ENCODE measurements around the gene USP33. TPM values are rescaled to one million over a fixed set of nuclear protein-coding genes. Genes with fewer than 3 reads are reported as not detected.

The USP33 gene
- total and polyA plus RNA-seq, 10 of the 15 experiments (the other 5 are each of a cell fraction or from before 2014, with no cell fraction given), result 13.1 to 49.9 (median 32.2) TPM

GRCh38 chr1:77652970-77653516 is 106.6 kb downstream of the USP33 start:
- H2AFZ ChIP-seq (ENCODE audit: control insufficient read depth, low read depth, low read length), result no peak overlapping the region
- CTCF ChIA-PET, result no interaction called here
- H3K79me2 ChIP-seq (ENCODE audit: control insufficient read depth, insufficient read depth, low read length), result peaks cover 40% of the 10 kb centered on the region
- H3K36me3 ChIP-seq (ENCODE audit: control insufficient read depth in 2 of 2, insufficient read depth in 2 of 2, low read length in 1 of 2), result peaks cover 0 to 4% of the 10 kb centered on the region in 2 experiments; a peak in 2 of 4 replicates
- no peak overlapping the region for H3K4me2 ChIP-seq (ENCODE audit: control insufficient read depth, insufficient read depth)
- no peak for FAIRE-seq
- H3K9ac ChIP-seq (ENCODE audit: control insufficient read depth, insufficient read depth, low read length), result no peak overlapping the region
- in situ Hi-C loops (cut with MboI), result no loop called here
- SMC1A ChIA-PET (ENCODE audit: uncharacterized antibody, unreplicated experiment), result no interaction called here
- no peaks in the 10 kb centered on the region for H3K4me1 ChIP-seq (ENCODE audit: control insufficient read depth, insufficient read depth, low read length)
- no peaks in the 10 kb centered on the region for H3K27me3 ChIP-seq (replicated peaks in 1 of 2; ENCODE audit: control insufficient read depth in 2 of 2, insufficient read depth in 2 of 2, low read length in 1 of 2)
- RAD21 ChIA-PET (ENCODE audit: unreplicated experiment), result no interaction called here
- POLR2A ChIA-PET, result no interaction called here
- intact Hi-C loops (cut with micrococcal nuclease; ENCODE audit: unreplicated experiment), result no loop called here
- no peak for ATAC-seq
- no peak for DNase-seq (ENCODE audit: low read depth, low spot score)
- no peak overlapping the region for H3K4me3 ChIP-seq
- no TSS peak for BruUV-seq (replicated peaks)
- 97% methylated on average over 6 of the region's 6 CpGs for WGBS (ENCODE audit: insufficient coverage, insufficient replicate concordance, low lambda C conversion rate, missing lambda C conversion rate)
- peaks cover 6% of the 10 kb centered on the region; the same call in 1 of the 2 replicates for H4K20me1 ChIP-seq (ENCODE audit: control insufficient read depth, insufficient read depth)
- peaks cover 6% of the 10 kb centered on the region; the same call in 2 of the 3 replicates for H3K9me3 ChIP-seq (replicated peaks; ENCODE audit: control insufficient read depth, insufficient read depth, low read length)
- TF ChIP-seq EZH2 (IDR thresholded peaks at IDR 0.05; ENCODE audit: borderline replicate concordance, control insufficient read depth, low read depth, low read length) (no peak), USF1 (IDR thresholded peaks at IDR 0.05; ENCODE audit: borderline replicate concordance, extremely low read length, insufficient read depth, low read depth, low read length) (no peak), RELB (IDR thresholded peaks at IDR 0.05; ENCODE audit: low read depth) (no peak), E4F1 (IDR thresholded peaks at IDR 0.05; ENCODE audit: borderline replicate concordance, partially characterized antibody) (no peak), RAD21 (IDR thresholded peaks at IDR 0.05; ENCODE audit: insufficient read depth, low read depth, low read length) (no peak), GABPA (IDR thresholded peaks at IDR 0.05; ENCODE audit: low read depth) (no peak), ETV6 (conservative IDR thresholded peaks at IDR 0.05 in 1 of 2, IDR thresholded peaks at IDR 0.05 in 1 of 2; ENCODE audit: borderline replicate concordance in 1 of 2, low read depth in 1 of 2) (no peak), CBX3 (IDR thresholded peaks at IDR 0.05; ENCODE audit: borderline replicate concordance, low read depth) (no peak), RELA (IDR thresholded peaks at IDR 0.05; ENCODE audit: borderline replicate concordance, partially characterized antibody) (no peak), YY1 (IDR thresholded peaks at IDR 0.05; ENCODE audit: low read depth, low read length) (no peak), ZNF207 (IDR thresholded peaks at IDR 0.05; ENCODE audit: borderline replicate concordance) (no peak), SMC3 (IDR thresholded peaks at IDR 0.05; ENCODE audit: borderline replicate concordance, low read length) (no peak), STAT1 (conservative IDR thresholded peaks at IDR 0.05) (no peak), MEF2B (IDR thresholded peaks at IDR 0.05; ENCODE audit: partially characterized antibody, poor library complexity, severe bottlenecking) (no peak)
- no peak overlapping the region for H3K27ac ChIP-seq (ENCODE audit: control insufficient read depth, insufficient read depth)

All from GM12878 (cell line).